ENCODE data around the gene ATP8A2. TPM values are rescaled to one million over a fixed set of nuclear protein-coding genes. Genes with fewer than 3 reads are reported as not detected.

Gene ATP8A2
- total and polyA plus RNA-seq, 9 of the 15 experiments (the other 6 are each of a cell fraction or from before 2014, with no cell fraction given) = under 0.01 to 0.33 (median 0.06) TPM; not detected in 4

DNA sequence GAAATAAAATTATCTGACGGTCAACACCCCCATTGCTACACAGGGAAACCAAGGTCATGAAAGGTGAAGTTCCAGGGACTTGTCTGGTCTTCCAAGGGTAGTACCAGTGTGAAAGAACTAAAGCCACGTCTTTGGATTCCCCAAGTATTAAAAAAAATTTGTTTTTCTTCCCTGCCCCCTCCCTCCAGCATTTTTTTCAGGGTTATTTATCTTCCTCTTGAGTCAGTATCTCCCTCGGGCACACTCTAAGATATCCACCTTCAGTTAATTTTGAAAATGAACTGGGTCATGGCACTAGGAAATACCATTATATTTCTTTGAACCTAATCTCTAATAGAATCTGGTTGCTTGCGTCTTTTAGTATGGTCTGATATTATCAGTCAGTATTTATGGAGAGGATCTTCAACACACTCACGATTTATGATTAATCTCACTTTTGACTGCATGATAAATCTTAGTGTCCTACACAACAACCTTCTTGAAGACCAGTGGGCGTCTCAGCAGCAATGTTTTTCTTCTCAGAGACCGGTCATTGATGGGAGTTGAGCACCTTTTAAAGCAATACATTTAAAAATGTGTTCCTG lies 9.1 kb downstream of the ATP8A2 start (continued):
- TF ChIP-seq ZNF133 (CRISPR knock-in tag; IDR thresholded peaks at IDR 0.05) = no peak
- TF ChIP-seq HMG20B (CRISPR knock-in tag; IDR thresholded peaks at IDR 0.05) = no peak
- TF ChIP-seq TCF7 (IDR thresholded peaks at IDR 0.05; ENCODE audit: borderline replicate concordance) = no peak
- TF ChIP-seq, protein P1, sequence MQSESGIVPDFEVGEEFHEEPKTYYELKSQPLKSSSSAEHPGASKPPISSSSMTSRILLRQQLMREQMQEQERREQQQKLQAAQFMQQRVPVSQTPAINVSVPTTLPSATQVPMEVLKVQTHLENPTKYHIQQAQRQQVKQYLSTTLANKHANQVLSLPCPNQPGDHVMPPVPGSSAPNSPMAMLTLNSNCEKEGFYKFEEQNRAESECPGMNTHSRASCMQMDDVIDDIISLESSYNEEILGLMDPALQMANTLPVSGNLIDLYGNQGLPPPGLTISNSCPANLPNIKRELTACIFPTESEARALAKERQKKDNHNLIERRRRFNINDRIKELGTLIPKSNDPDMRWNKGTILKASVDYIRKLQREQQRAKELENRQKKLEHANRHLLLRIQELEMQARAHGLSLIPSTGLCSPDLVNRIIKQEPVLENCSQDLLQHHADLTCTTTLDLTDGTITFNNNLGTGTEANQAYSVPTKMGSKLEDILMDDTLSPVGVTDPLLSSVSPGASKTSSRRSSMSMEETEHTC (IDR thresholded peaks at IDR 0.05) = no peak
- TF ChIP-seq SOX6 (IDR thresholded peaks at IDR 0.05) = no peak
- TF ChIP-seq, protein P2, sequence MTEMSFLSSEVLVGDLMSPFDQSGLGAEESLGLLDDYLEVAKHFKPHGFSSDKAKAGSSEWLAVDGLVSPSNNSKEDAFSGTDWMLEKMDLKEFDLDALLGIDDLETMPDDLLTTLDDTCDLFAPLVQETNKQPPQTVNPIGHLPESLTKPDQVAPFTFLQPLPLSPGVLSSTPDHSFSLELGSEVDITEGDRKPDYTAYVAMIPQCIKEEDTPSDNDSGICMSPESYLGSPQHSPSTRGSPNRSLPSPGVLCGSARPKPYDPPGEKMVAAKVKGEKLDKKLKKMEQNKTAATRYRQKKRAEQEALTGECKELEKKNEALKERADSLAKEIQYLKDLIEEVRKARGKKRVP (CRISPR knock-in tag; IDR thresholded peaks at IDR 0.05) = no peak
- peak; percentile 38; the same call in 1 of the 2 replicates for TF ChIP-seq VEZF1 (CRISPR knock-in tag; IDR thresholded peaks at IDR 0.05)
- TF ChIP-seq, protein P3, sequence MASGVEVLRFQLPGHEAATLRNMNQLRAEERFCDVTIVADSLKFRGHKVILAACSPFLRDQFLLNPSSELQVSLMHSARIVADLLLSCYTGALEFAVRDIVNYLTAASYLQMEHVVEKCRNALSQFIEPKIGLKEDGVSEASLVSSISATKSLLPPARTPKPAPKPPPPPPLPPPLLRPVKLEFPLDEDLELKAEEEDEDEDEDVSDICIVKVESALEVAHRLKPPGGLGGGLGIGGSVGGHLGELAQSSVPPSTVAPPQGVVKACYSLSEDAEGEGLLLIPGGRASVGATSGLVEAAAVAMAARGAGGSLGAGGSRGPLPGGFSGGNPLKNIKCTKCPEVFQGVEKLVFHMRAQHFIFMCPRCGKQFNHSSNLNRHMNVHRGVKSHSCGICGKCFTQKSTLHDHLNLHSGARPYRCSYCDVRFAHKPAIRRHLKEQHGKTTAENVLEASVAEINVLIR (CRISPR knock-in tag; IDR thresholded peaks at IDR 0.05) = no peak
- no peak for TF ChIP-seq RBM17 (IDR thresholded peaks at IDR 0.05; ENCODE audit: borderline replicate concordance, low read depth, low read length)
- no peak for TF ChIP-seq BRF2 (IDR thresholded peaks at IDR 0.05; ENCODE audit: borderline replicate concordance, insufficient read depth, insufficient read length)
- no peak for TF ChIP-seq ZNF121 (CRISPR knock-in tag; conservative IDR thresholded peaks at IDR 0.05)
- peak; percentile 32 for TF ChIP-seq ARID1B (IDR thresholded peaks at IDR 0.05)
- TF ChIP-seq DMBX1 (CRISPR knock-in tag; IDR thresholded peaks at IDR 0.05; ENCODE audit: borderline replicate concordance) = no peak
- TF ChIP-seq CSDE1 (IDR thresholded peaks at IDR 0.05) = no peak
- TF ChIP-seq ZBTB49 (CRISPR knock-in tag; IDR thresholded peaks at IDR 0.05; ENCODE audit: borderline replicate concordance) = no peak
- peak; percentile 29 for TF ChIP-seq BRD9 (IDR thresholded peaks at IDR 0.05; ENCODE audit: low read depth, partially characterized antibody)
- TF ChIP-seq RBM14 (IDR thresholded peaks at IDR 0.05; ENCODE audit: borderline replicate concordance, insufficient read depth, low read depth, low read length) = no peak
- no peak for TF ChIP-seq ZKSCAN3 (CRISPR knock-in tag; IDR thresholded peaks at IDR 0.05)
- TF ChIP-seq YY1 (IDR thresholded peaks at IDR 0.05; ENCODE audit: borderline replicate concordance in 1 of 3, control insufficient read depth in 1 of 3, extremely low read depth in 1 of 3, insufficient read depth in 3 of 3, insufficient read length in 1 of 3, insufficient replicate concordance in 2 of 3, low read depth in 1 of 3, low read length in 2 of 3) = no peak

Data from K562 (cell line).